Erythroblast (primary cell): ENCODE data around the gene TYMP.

Experiments used
- DNase-seq, 2 experiments: peaks; one replicate each; lab custom pipeline; 2025; lab: John Stamatoyannopoulos, UW
- GATA1 ChIP-seq: IDR thresholded peaks from 2 replicates; pipeline ENCODE4 v1.6.1; 2011; ENCODE audit warnings: low read depth, mild to moderate bottlenecking, control low read depth, low read length, moderate library complexity
- POLR2A ChIP-seq: IDR thresholded peaks from 2 replicates; pipeline ENCODE4 v1.6.1; 2011; ENCODE audit warnings: mild to moderate bottlenecking, low read length

TYMP gene

GRCh38 chr22:50527921-50528681, 1.7 kb downstream of the TYMP start:
- no peak for DNase-seq
- TF ChIP-seq GATA1 = no peak
- no peak for TF ChIP-seq POLR2A

- TF ChIP-seq GATA1 (no peak), POLR2A (no peak)
- DNase-seq = peak; percentile 59 to 73
Observed at GRCh38 chr22:50526834-50527801, 2.7 kb downstream of the TYMP start.

- no peak for TF ChIP-seq GATA1
- TF ChIP-seq POLR2A = no peak
- DNase-seq = peak; percentile 83 to 84
Observed at GRCh38 chr22:50526108-50526833, 3.5 kb downstream of the TYMP start.

GRCh38 chr22:50525858-50526107, 4.0 kb downstream of the TYMP start:
- TF ChIP-seq POLR2A (no peak), GATA1 (no peak)
- DNase-seq = no peak

GRCh38 chr22:50525104-50525857, 4.5 kb downstream of the TYMP start, which contains the start of gene SCO2:
SCO2 (minus strand) TSS chr22:50525598; CDS start chr22:50524411, 1,187 bp downstream.
- peak; percentile 98 to 99 for DNase-seq
- TF ChIP-seq GATA1 = no peak
- peak; percentile 84 for TF ChIP-seq POLR2A

GRCh38 chr22:50524676-50525103, 5.1 kb downstream of the TYMP start:
- no peak for DNase-seq
- TF ChIP-seq POLR2A (no peak), GATA1 (no peak)

- no peak for DNase-seq
- TF ChIP-seq GATA1 (no peak), POLR2A (no peak)
Observed at GRCh38 chr22:50523806-50524675, 5.8 kb downstream of the TYMP start.

- TF ChIP-seq POLR2A (no peak), GATA1 (no peak)
- no peak for DNase-seq
Observed at GRCh38 chr22:50523458-50523805, 6.4 kb downstream of the TYMP start.

- TF ChIP-seq GATA1 (no peak), POLR2A (no peak)
- DNase-seq = no peak
Observed at GRCh38 chr22:50522806-50523438, 6.9 kb downstream of the TYMP start.

GRCh38 chr22:50522208-50522805, 7.5 kb downstream of the TYMP start:
- TF ChIP-seq POLR2A (no peak), GATA1 (no peak)
- no peak for DNase-seq

GRCh38 chr22:50521710-50522109, 8.1 kb downstream of the TYMP start:
- DNase-seq = no peak
- TF ChIP-seq POLR2A (no peak), GATA1 (no peak)
